GM11168 (cell line): ENCODE results near the gene NEO1.
"Not testable (repeated sequence)": the region's sequence is repeated elsewhere in the genome, so short reads cannot be mapped to it uniquely, and the experiment has no call there.

ENCODE experiments used
- in situ Hi-C: fragments of 300-500 bp; cut with MboI; formaldehyde crosslinking; loops from one replicate; pipeline ENCODE4 v1.12.0; 2022; ENCODE audit warnings: low sequenced_read_pairs; ENCODE audit not compliant: unreplicated experiment

Gene NEO1

DNA sequence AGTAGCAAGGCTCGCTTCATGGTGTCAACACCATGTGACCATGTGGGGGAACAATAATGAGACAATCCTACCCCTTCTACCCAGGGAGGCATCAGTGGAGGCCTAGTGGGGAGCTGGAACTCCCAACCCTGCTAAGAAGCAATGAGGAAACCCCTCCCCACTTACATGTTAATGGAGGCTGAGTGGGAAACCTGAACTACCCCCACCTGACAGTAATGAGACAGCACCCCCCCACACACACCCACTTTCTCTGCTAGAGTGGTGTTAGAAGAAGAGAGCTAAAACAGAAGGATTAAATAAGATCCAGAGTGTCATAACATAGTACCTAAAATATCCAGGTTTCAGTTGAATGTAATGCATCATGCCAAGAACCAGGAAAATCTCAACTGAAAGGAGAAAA is 78.6 kb downstream of the NEO1 start:
- in situ Hi-C loops = no loop called here

- in situ Hi-C loops = no loop called here
These were observed 81.9 kb downstream of the NEO1 start for GRCh38 chr15:73134196-73134595.

- in situ Hi-C loops = no loop called here
These were observed 86.9 kb downstream of the NEO1 start for GRCh38 chr15:73139041-73139743.

DNA sequence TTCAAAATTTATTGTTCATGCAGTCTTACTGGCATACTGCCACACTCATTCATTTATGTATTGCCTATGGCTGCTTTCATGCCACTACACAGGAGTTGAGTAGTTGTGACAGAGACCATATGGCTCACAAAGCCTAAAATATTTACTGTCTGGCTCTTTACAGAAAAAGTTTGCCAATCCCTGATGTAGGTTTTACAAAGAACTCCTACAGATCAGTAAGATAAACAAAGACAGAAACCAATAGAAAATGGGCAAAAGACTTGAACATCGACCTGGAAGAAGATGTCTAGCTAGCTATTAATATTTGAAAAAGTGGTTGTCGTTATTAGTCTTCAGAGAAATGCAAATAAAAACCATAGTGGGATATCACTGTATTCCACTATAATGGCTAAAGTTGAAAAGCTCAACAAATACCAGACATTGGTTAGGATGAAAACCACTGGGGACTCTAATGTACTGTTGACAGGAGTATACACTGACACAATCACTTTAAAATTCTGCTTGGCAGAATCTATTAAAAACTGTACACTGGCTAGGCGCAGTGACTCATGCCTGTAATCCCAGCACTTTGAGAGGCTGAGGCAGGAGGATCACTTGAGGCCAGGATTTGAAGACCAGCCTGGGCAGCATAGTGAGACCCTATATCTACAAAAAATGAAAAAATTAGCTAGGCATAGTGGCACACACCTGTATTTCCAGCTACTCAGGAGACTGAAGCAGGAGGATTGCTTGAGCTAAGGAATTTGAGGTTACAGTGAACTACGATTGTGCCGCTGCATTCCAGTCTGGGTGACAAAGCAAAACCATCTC is 87.7 kb downstream of the NEO1 start:
- in situ Hi-C loops = no loop called here

- in situ Hi-C loops = no loop called here
These were observed 89.1 kb downstream of the NEO1 start for GRCh38 chr15:73141216-73141900.

DNA sequence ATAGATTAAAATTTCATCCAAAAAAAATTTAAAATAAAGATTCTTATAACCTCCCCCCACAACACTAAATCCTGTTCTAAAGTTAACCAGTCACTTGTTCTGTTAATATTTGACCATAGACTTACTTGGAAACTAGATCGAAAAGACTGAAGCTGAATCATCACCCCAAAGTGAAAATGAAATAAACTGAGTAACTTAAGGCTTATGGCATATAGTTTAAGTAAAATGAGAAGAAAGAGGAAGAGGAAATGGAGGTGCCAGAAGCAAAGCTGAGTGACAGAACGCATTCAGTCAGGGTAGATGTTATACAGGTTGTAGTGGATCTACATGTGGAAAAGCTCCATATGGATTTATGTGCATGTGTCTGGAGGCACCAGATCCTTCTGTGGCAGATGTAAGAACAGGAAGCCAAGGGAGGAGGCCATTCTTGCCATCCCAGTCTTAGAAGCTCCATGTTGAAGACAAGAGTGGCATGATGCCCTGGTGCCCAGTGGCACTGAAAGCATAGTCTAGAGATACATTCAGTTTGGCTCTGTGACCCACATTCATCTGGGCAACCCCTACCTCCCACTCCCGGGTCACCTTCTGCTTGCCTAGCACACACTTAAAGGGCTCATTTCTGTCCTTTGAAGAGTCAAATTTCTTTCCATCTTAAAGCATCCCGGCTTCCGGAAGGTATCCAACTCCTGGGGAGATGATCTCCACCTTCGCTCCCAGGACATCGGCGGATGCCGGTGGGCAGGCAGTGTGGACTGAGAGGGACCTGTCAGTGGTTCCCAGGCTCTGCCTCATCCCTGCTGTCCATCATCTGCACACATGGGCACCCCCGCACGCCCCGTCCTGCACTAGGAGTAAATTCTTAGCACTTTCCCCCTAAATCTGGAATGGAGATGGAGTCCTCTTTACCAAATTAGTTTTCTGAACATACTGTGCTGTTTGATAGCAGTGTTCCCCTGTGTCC is 90.8 kb downstream of the NEO1 start:
- in situ Hi-C loops = no loop called here

DNA sequence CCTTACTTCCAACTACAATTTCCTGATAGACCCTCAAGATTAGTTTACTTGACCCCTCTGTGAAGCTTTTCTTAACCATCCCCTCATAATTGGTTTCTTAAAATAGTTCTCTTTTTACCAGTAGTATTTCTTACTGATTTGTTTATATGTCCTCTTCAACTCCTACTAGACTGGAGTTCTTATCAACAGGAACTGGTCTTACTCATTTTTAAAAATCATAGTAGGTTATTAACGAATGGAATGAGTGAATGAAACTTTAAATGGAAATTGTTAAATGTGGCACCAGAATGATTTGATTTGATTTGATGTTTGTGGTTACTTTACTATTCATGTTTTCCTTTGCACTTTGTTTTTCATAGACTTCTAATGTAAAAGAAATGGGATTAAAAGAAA is 91.5 kb downstream of the NEO1 start:
- in situ Hi-C loops = no loop called here

DNA sequence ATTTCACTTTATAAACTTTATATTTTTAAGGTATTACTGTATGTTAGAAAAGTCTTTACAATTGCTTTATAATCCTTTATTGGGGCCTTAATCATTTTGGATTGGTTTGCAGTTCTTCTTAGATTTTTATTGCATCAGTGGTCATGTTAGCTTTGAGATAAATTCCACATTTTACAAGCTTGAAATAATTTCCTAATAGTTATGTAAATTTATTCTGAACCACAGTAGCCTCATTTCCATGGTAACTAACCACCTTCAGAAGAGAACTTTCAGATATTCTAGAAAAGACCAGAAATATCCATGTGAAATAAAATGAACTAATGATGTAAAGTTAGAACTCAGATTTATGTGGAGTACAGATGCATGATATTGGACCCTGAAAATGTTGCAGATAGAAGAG is 94.2 kb downstream of the NEO1 start:
- in situ Hi-C loops = no loop called here

- in situ Hi-C loops = no loop called here
These were observed 98.6 kb downstream of the NEO1 start for GRCh38 chr15:73150831-73151230.

DNA sequence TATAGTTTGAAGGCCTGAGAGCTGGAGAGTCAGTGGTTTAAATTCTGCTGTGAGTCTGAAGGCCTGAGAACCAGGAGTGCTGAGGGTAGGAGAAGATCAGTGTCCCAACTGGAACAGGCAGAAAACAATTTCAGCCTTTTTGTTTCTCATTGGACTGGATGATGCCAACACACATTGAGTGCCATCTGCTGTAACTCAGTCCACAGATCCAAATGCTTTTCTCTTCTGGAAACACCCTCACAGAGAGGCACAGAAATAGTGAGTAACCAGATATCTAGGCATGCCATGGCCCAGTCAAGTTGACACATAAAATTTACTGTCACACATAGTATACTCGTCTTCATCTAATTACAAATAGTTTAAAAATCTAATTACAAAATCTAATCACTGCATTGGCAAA is 100.8 kb downstream of the NEO1 start:
- in situ Hi-C loops = no loop called here

GRCh38 chr15:73153447-73153846 is 101.2 kb downstream of the NEO1 start:
- in situ Hi-C loops = no loop called here

GRCh38 chr15:73156431-73157191 is 104.3 kb downstream of the NEO1 start:
- in situ Hi-C loops = no loop called here

- in situ Hi-C loops = no loop called here
These were observed 109.3 kb downstream of the NEO1 start for GRCh38 chr15:73161546-73161945.

DNA sequence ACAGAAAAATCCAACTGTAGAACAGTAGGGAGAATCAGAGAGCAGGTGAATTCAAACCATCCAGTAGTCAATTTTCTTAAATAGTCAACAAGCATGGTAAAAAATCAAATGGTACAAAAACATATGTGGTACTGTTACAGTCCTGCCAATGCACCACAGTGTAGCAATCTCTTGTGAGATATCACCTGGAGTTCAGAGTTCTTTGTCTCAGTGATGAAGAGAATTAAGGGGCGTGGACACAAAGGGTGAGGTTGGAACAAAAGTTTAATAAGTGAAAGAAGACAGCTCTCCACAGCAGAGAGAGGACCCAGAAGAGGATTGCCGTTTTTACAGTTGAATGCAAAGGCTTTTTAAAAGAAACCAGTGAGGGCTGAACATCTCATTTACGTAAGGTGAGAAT is 113.2 kb downstream of the NEO1 start:
- in situ Hi-C loops = no loop called here

GRCh38 chr15:73165844-73166243 is 113.6 kb downstream of the NEO1 start:
- in situ Hi-C loops = no loop called here

DNA sequence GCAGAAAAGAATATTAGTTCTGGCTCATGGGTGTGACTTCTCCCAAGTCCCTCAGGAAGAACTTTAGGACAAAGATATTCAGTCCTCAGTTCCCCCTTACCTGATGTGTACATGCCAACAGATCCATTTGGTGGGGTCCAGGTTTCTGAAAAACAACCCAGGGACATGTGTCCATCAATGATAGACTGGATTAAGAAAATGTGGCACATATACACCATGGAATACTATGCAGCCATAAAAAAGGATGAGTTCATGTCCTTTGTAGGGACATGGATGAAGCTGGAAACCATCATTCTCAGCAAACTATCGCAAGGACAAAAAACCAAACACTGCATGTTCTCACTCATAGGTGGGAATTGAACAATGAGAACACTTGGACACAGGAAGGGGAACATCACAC is 114.4 kb downstream of the NEO1 start:
- in situ Hi-C loops = not testable (repeated sequence)

DNA sequence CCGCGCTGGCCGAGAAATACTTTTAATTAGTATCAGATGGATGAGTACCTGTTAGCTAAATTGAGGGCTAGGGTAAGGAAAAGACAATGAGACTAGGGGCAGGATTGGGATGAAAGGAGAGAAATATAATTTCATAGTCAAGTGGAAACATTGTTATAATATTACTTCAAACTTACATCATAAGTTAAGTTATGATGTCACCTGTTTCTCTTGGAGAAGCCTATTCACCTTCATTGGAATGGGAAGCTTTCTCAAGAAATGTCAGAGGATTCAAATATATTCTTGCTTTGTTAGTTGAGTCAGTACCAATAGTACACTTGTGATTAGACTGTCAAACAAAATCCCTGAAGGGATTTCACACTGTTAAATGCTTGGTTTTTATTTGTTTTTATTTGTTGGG is 116.2 kb downstream of the NEO1 start:
- in situ Hi-C loops = no loop called here

GRCh38 chr15:73171711-73172110 is 119.4 kb downstream of the NEO1 start:
- in situ Hi-C loops = no loop called here

GRCh38 chr15:73172508-73172907 is 120.2 kb downstream of the NEO1 start:
- in situ Hi-C loops = no loop called here
